ENCODE data around the gene SSH2.

DNA sequence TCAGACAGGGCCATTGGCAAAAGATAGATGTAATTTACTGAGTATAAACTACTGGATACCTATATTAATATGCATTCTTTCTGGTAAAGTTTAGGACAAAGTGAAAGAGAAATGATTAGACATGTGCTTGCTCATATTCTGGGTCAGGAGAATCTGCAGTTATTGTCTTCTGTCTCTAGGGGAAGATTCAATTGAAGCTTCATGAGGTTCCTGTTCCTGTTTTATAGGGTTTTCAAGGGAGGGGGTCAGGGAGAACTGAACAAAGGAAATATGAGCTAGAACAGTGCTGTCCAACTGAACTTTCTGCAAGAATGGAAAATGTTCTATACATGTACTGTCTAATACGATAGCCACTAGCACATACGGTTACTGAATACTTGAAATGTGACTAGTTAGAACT is 248.0 kb downstream of the SSH2 start:
- TF ChIP-seq, protein P1, sequence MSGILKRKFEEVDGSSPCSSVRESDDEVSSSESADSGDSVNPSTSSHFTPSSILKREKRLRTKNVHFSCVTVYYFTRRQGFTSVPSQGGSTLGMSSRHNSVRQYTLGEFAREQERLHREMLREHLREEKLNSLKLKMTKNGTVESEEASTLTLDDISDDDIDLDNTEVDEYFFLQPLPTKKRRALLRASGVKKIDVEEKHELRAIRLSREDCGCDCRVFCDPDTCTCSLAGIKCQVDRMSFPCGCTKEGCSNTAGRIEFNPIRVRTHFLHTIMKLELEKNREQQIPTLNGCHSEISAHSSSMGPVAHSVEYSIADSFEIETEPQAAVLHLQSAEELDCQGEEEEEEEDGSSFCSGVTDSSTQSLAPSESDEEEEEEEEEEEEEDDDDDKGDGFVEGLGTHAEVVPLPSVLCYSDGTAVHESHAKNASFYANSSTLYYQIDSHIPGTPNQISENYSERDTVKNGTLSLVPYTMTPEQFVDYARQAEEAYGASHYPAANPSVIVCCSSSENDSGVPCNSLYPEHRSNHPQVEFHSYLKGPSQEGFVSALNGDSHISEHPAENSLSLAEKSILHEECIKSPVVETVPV (CRISPR knock-in tag; IDR thresholded peaks at IDR 0.05): no peak
- TF ChIP-seq ZNF565 (CRISPR knock-in tag; conservative IDR thresholded peaks at IDR 0.05; ENCODE audit: low read depth): no peak
